ENCODE measurements around the gene PTPN14.

The PTPN14 gene

GRCh38 chr1:214538496-214538895 is 12.9 kb downstream of the PTPN14 start (continued):
- TF ChIP-seq CREB5 (CRISPR knock-in tag; IDR thresholded peaks at IDR 0.05; ENCODE audit: low read depth): no peak

DNA sequence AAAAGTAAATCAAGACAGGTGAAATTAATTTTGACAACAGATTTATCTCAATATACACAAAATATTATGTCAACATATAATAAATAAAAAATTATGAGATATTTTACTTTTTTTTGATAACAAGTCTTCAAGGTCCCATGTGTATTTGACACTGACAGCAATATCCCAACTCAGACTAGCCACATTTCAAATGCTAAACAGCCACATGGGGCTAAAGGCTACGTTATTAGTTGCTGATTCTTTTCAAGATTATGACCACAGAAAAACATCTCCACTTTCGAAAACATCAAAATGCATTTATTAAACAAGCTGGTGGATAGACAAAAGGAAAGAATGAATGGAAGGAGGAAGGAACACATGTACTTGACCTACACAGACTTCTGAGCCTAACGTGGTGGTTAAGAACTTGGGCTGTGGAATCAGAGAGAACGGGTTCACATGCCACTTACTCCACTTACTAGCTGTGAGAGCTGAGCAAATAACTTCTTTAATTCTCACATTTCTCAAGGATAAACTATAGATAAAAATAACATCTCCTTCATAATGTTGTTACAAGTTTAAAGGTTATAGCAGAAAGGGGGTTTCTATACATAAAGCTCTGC is 13.4 kb downstream of the PTPN14 start:
- peak; percentile 31; the same call in 2 of the 3 replicates for ATAC-seq
- TF ChIP-seq GLIS3 (CRISPR knock-in tag; IDR thresholded peaks at IDR 0.05): no peak
- TF ChIP-seq ZNF565 (CRISPR knock-in tag; conservative IDR thresholded peaks at IDR 0.05; ENCODE audit: low read depth): no peak
- no peak for TF ChIP-seq PPARA (CRISPR knock-in tag; IDR thresholded peaks at IDR 0.05; ENCODE audit: borderline replicate concordance)
- TF ChIP-seq, protein P1, sequence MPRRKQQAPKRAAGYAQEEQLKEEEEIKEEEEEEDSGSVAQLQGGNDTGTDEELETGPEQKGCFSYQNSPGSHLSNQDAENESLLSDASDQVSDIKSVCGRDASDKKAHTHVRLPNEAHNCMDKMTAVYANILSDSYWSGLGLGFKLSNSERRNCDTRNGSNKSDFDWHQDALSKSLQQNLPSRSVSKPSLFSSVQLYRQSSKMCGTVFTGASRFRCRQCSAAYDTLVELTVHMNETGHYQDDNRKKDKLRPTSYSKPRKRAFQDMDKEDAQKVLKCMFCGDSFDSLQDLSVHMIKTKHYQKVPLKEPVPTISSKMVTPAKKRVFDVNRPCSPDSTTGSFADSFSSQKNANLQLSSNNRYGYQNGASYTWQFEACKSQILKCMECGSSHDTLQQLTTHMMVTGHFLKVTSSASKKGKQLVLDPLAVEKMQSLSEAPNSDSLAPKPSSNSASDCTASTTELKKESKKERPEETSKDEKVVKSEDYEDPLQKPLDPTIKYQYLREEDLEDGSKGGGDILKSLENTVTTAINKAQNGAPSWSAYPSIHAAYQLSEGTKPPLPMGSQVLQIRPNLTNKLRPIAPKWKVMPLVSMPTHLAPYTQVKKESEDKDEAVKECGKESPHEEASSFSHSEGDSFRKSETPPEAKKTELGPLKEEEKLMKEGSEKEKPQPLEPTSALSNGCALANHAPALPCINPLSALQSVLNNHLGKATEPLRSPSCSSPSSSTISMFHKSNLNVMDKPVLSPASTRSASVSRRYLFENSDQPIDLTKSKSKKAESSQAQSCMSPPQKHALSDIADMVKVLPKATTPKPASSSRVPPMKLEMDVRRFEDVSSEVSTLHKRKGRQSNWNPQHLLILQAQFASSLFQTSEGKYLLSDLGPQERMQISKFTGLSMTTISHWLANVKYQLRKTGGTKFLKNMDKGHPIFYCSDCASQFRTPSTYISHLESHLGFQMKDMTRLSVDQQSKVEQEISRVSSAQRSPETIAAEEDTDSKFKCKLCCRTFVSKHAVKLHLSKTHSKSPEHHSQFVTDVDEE (CRISPR knock-in tag; IDR thresholded peaks at IDR 0.05): no peak
- TF ChIP-seq ARNTL (CRISPR knock-in tag; IDR thresholded peaks at IDR 0.05; ENCODE audit: borderline replicate concordance, low read depth): no peak
- TF ChIP-seq ZC3H10 (CRISPR knock-in tag; IDR thresholded peaks at IDR 0.05): no peak
- TF ChIP-seq, protein P2, sequence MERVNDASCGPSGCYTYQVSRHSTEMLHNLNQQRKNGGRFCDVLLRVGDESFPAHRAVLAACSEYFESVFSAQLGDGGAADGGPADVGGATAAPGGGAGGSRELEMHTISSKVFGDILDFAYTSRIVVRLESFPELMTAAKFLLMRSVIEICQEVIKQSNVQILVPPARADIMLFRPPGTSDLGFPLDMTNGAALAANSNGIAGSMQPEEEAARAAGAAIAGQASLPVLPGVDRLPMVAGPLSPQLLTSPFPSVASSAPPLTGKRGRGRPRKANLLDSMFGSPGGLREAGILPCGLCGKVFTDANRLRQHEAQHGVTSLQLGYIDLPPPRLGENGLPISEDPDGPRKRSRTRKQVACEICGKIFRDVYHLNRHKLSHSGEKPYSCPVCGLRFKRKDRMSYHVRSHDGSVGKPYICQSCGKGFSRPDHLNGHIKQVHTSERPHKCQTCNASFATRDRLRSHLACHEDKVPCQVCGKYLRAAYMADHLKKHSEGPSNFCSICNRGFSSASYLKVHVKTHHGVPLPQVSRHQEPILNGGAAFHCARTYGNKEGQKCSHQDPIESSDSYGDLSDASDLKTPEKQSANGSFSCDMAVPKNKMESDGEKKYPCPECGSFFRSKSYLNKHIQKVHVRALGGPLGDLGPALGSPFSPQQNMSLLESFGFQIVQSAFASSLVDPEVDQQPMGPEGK (CRISPR knock-in tag; IDR thresholded peaks at IDR 0.05; ENCODE audit: borderline replicate concordance): no peak
- no peak for TF ChIP-seq ISL1 (CRISPR knock-in tag; IDR thresholded peaks at IDR 0.05)
- no peak for TF ChIP-seq ZFP30 (CRISPR knock-in tag; IDR thresholded peaks at IDR 0.05)

DNA sequence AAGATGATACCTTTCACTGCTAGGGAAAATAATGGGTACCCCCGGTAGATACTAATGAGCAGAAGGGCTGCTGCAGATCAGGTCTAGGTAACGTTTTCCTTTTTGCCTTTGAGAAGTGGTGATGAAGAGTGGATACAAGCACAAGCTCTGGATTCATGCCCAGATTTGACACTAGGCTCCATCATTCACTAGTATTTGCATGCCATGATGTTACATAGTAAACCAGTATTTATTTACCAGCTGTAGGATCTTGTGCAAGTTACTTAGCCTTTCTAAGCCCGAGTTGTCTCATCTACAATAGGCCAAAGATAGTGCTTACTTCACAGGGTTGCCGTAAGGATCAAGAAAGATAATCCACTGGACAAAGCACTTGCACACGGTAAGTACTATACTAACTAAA is 14.2 kb downstream of the PTPN14 start:
- peak; percentile 39 for ATAC-seq
- TF ChIP-seq, protein P1 (CRISPR knock-in tag; IDR thresholded peaks at IDR 0.05): no peak
- TF ChIP-seq CSDC2 (CRISPR knock-in tag; IDR thresholded peaks at IDR 0.05) (no peak), GLIS3 (CRISPR knock-in tag; IDR thresholded peaks at IDR 0.05) (no peak), OSR1 (CRISPR knock-in tag; IDR thresholded peaks at IDR 0.05) (no peak), ZNF8 (CRISPR knock-in tag; IDR thresholded peaks at IDR 0.05) (no peak), RARB (CRISPR knock-in tag; IDR thresholded peaks at IDR 0.05) (no peak), BACH2 (CRISPR knock-in tag; IDR thresholded peaks at IDR 0.05; ENCODE audit: borderline replicate concordance) (no peak), ARNTL (CRISPR knock-in tag; IDR thresholded peaks at IDR 0.05; ENCODE audit: borderline replicate concordance, low read depth) (no peak), ZFP3 (CRISPR knock-in tag; IDR thresholded peaks at IDR 0.05) (no peak), TOX (CRISPR knock-in tag; IDR thresholded peaks at IDR 0.05; ENCODE audit: borderline replicate concordance) (no peak)

DNA sequence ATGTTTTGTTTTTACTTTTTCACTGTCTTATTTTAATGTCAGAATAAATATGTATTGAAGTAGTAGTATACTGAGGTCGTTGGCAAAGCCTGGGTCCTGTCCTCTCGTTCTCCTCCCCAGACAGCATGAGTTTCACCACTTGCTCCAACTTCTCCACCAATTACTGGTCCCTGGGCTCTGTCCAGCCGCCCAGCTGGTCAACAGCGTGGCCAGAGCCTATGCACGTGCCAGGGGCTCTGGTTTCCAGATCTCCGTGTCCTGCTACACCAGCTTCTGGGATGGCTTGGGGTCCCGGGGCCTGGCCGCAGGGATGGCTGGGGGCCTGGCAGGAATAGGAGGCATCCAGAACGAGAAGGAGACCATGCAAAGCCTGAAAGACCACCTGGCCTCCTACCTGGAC is 19.3 kb downstream of the PTPN14 start:
- TF ChIP-seq ZFP30 (CRISPR knock-in tag; IDR thresholded peaks at IDR 0.05) (no peak), ZNF8 (CRISPR knock-in tag; IDR thresholded peaks at IDR 0.05) (no peak), CSDC2 (CRISPR knock-in tag; IDR thresholded peaks at IDR 0.05) (no peak), POU6F1 (CRISPR knock-in tag; IDR thresholded peaks at IDR 0.05; ENCODE audit: borderline replicate concordance, low read depth) (no peak), ZFP3 (CRISPR knock-in tag; IDR thresholded peaks at IDR 0.05) (no peak), SNAI2 (CRISPR knock-in tag; IDR thresholded peaks at IDR 0.05) (no peak), TCF4 (CRISPR knock-in tag; IDR thresholded peaks at IDR 0.05; ENCODE audit: borderline replicate concordance) (no peak)
- TF ChIP-seq, protein P3, sequence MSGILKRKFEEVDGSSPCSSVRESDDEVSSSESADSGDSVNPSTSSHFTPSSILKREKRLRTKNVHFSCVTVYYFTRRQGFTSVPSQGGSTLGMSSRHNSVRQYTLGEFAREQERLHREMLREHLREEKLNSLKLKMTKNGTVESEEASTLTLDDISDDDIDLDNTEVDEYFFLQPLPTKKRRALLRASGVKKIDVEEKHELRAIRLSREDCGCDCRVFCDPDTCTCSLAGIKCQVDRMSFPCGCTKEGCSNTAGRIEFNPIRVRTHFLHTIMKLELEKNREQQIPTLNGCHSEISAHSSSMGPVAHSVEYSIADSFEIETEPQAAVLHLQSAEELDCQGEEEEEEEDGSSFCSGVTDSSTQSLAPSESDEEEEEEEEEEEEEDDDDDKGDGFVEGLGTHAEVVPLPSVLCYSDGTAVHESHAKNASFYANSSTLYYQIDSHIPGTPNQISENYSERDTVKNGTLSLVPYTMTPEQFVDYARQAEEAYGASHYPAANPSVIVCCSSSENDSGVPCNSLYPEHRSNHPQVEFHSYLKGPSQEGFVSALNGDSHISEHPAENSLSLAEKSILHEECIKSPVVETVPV (CRISPR knock-in tag; IDR thresholded peaks at IDR 0.05): no peak
- ATAC-seq: no peak

Data from SK-N-SH treated with all-trans-retinoic acid at 6 μM for 48 hours (cell line).